ENCODE measurements around the gene SMCHD1.

GRCh38 chr18:2723207-2723606 lies 67.7 kb downstream of the SMCHD1 start:
- TF ChIP-seq POLR2A (IDR thresholded peaks at IDR 0.05) (no peak), CTCF (IDR thresholded peaks at IDR 0.05) (no peak)
